H1 (cell line): Measurements from ENCODE around the gene LACTB. TPM values are rescaled to one million over a fixed set of nuclear protein-coding genes. Genes with fewer than 3 reads are reported as not detected.

Source experiments
- CTCF ChIA-PET: fragments of 300-600 bp; sonication (Branson Sonifier 250); formaldehyde crosslinking; loops from one replicate; lab custom pipeline; 2021; ENCODE audit not compliant: partially characterized antibody; lab: Charles Lee
- POLR2A ChIA-PET: fragments of 300-600 bp; sonication (Branson Sonifier 250); formaldehyde crosslinking; loops from one replicate; lab custom pipeline; 2021; ENCODE audit warnings: inconsistent platforms; ENCODE audit not compliant: partially characterized antibody; lab: Charles Lee
- DNase-seq, 2 experiments: peaks; one replicate each; pipeline versions ENCODE4 v3.0.0 to v3.0.0-alpha.2; 2010 to 2022; ENCODE audit warnings: low spot score in 2 of 2, low read depth in 1 of 2, mixed read lengths in 1 of 2
- FAIRE-seq: peaks from 2 replicates; lab custom pipeline; 2011; peaks lifted over from hg19 to GRCh38; lab: Jason Lieb, UNC
- H2AFZ ChIP-seq: 2 replicates; pipeline ENCODE4 v1.8.1; 2012; ENCODE audit warnings: low read length, inconsistent platforms
- H2AK5ac ChIP-seq: 2 replicates; pipeline ENCODE4 v1.6.1; 2013; ENCODE audit warnings: low read depth, low read length
- H2BK120ac ChIP-seq: replicated peaks from 2 replicates; pipeline ENCODE3; 2013; ENCODE audit warnings: low read depth, low read length, inconsistent platforms
- H2BK12ac ChIP-seq: 2 replicates; pipeline ENCODE4 v1.6.1; 2013; ENCODE audit warnings: low read depth, low read length
- H2BK15ac ChIP-seq: 2 replicates; pipeline ENCODE4 v1.6.1; 2013; ENCODE audit warnings: low read length
- H2BK20ac ChIP-seq: 2 replicates; pipeline ENCODE4 v1.6.1; 2013; ENCODE audit warnings: low read length
- H2BK5ac ChIP-seq: 2 replicates; pipeline ENCODE4 v1.6.1; 2013; ENCODE audit warnings: low read depth, low read length
- H3K14ac ChIP-seq: 2 replicates; pipeline ENCODE4 v1.6.1; 2013; ENCODE audit warnings: inconsistent platforms; ENCODE audit not compliant: insufficient read length
- H3K18ac ChIP-seq: 2 replicates; pipeline ENCODE4 v1.6.1; 2013; ENCODE audit warnings: low read length; ENCODE audit errors: extremely low read depth
- H3K23ac ChIP-seq: 2 replicates; pipeline ENCODE4 v1.6.1; 2013; ENCODE audit warnings: inconsistent platforms; ENCODE audit not compliant: insufficient read length
- H3K23me2 ChIP-seq: 2 replicates; pipeline ENCODE4 v1.6.1; 2013; ENCODE audit warnings: low read depth, low read length
- H3K27ac ChIP-seq: 2 replicates; pipeline ENCODE4 v1.6.1; 2011; ENCODE audit warnings: low read depth, low read length, inconsistent platforms
- H3K27me3 ChIP-seq, 4 experiments: replicated peaks in 1 of 4; 1 replicate in 1 of 4; 2 replicates in 3 of 4; pipeline versions ENCODE4 v1.6.1 to v1.8.1; 2011 to 2013; ENCODE audit warnings: low read length in 3 of 4, mild to moderate bottlenecking in 3 of 4, inconsistent platforms in 2 of 4, mixed read lengths in 2 of 4, moderate library complexity in 1 of 4; ENCODE audit not compliant: control insufficient read depth in 3 of 4, insufficient read depth in 3 of 4; ENCODE audit errors: extremely low read depth in 1 of 4
- H3K36me3 ChIP-seq, 4 experiments: 2 replicates each; pipeline versions ENCODE4 v1.6.1 to v1.8.1; 2011 to 2013; ENCODE audit warnings: mild to moderate bottlenecking in 4 of 4, low read length in 3 of 4, moderate library complexity in 2 of 4, control low read depth in 1 of 4, inconsistent platforms in 1 of 4; ENCODE audit not compliant: insufficient read depth in 4 of 4, control insufficient read depth in 2 of 4
- H3K4ac ChIP-seq: replicated peaks from 2 replicates; pipeline ENCODE3; 2013; ENCODE audit warnings: low read length, low read depth, mixed read lengths, inconsistent platforms; ENCODE audit not compliant: insufficient read length
- H3K4me1 ChIP-seq, 4 experiments: replicated peaks in 1 of 4; 1 replicate in 1 of 4; 2 replicates in 3 of 4; pipeline versions ENCODE4 v1.6.1 to v1.8.1; 2011 to 2013; ENCODE audit warnings: low read length in 3 of 4, inconsistent platforms in 2 of 4, mixed read lengths in 1 of 4; ENCODE audit not compliant: insufficient read depth in 4 of 4, control insufficient read depth in 3 of 4
- H3K4me2 ChIP-seq, 2 experiments: 2 replicates each; pipeline versions ENCODE4 v1.6.1 to v1.8.1; 2011 to 2013; ENCODE audit warnings: low read depth in 2 of 2, low read length in 2 of 2, control low read depth in 1 of 2, inconsistent platforms in 1 of 2, mild to moderate bottlenecking in 1 of 2; ENCODE audit not compliant: insufficient read depth in 1 of 2
- H3K4me3 ChIP-seq, 4 experiments: fragments of 200-600, 300-600 bp in 1 of 4; sonication (generic), shearing (Covaris generic), sonication (Bioruptor Twin) in 1 of 4; 2 replicates each; pipeline versions ENCODE4 v1.5.1 to v1.8.1; 2011 to 2016; ENCODE audit warnings: low read length in 4 of 4, low read depth in 3 of 4, control low read depth in 2 of 4, inconsistent platforms in 2 of 4, mild to moderate bottlenecking in 2 of 4, mixed read lengths in 1 of 4, moderate library complexity in 1 of 4; ENCODE audit not compliant: insufficient read depth in 2 of 4; ENCODE audit errors: extremely low read depth in 1 of 4
- H3K56ac ChIP-seq: replicated peaks from 2 replicates; pipeline ENCODE3; 2013; ENCODE audit warnings: low read depth, mild to moderate bottlenecking, mixed read lengths, low read length, inconsistent platforms; ENCODE audit not compliant: insufficient read length
- H3K79me1 ChIP-seq: 2 replicates; pipeline ENCODE4 v1.6.1; 2013; ENCODE audit warnings: low read depth, low read length, control low read depth
- H3K79me2 ChIP-seq, 2 experiments: 2 replicates each; pipeline versions ENCODE4 v1.6.1 to v1.8.1; 2012 to 2013; ENCODE audit warnings: low read length in 2 of 2, mild to moderate bottlenecking in 2 of 2, inconsistent platforms in 1 of 2; ENCODE audit not compliant: insufficient read depth in 2 of 2, control insufficient read depth in 1 of 2
- H3K9ac ChIP-seq, 4 experiments: replicated peaks in 1 of 4; 1 replicate in 1 of 4; 2 replicates in 3 of 4; pipeline versions ENCODE4 v1.6.1 to v1.8.1; 2011 to 2013; ENCODE audit warnings: low read depth in 3 of 4, low read length in 3 of 4, control low read depth in 2 of 4, mild to moderate bottlenecking in 2 of 4, moderate library complexity in 2 of 4, inconsistent platforms in 1 of 4; ENCODE audit errors: extremely low read depth in 1 of 4
- H3K9me3 ChIP-seq, 2 experiments: 2 replicates each; pipeline versions ENCODE4 v1.6.1 to v1.8.1; 2012 to 2013; ENCODE audit warnings: mild to moderate bottlenecking in 2 of 2, moderate library complexity in 2 of 2, control low read depth in 1 of 2, inconsistent platforms in 1 of 2, low read depth in 1 of 2, low read length in 1 of 2, mixed read lengths in 1 of 2; ENCODE audit not compliant: insufficient read depth in 2 of 2
- H4K20me1 ChIP-seq, 2 experiments: replicated peaks in 1 of 2; 2 replicates each; pipeline versions ENCODE3 to v1.8.1; 2011 to 2013; ENCODE audit warnings: inconsistent platforms in 2 of 2, low read length in 2 of 2, mild to moderate bottlenecking in 1 of 2; ENCODE audit not compliant: insufficient read depth in 2 of 2, control insufficient read depth in 1 of 2
- H4K5ac ChIP-seq: 2 replicates; pipeline ENCODE4 v1.6.1; 2013; ENCODE audit warnings: low read length, low read depth, mixed read lengths, inconsistent platforms; ENCODE audit not compliant: insufficient read length
- H4K8ac ChIP-seq: 2 replicates; pipeline ENCODE4 v1.8.0; 2013; ENCODE audit warnings: mild to moderate bottlenecking, moderate library complexity, low read length, inconsistent platforms; ENCODE audit not compliant: insufficient read depth; ENCODE audit errors: extremely low read depth
- H4K91ac ChIP-seq: replicated peaks from 2 replicates; pipeline ENCODE3; 2013; ENCODE audit warnings: low read length, mixed read lengths, inconsistent platforms; ENCODE audit not compliant: insufficient read length
- ASH2L ChIP-seq: fragments of 200-600, 300-600 bp; sonication (generic); IDR thresholded peaks from one replicate; pipeline ENCODE4 v1.7.1; 2017; ENCODE audit warnings: low read length
- CEBPB ChIP-seq: IDR thresholded peaks from 2 replicates; pipeline ENCODE4 v1.6.1; 2012; ENCODE audit warnings: low read depth, low read length
- CTBP2 ChIP-seq: IDR thresholded peaks from 2 replicates; pipeline ENCODE4 v1.7.0; 2011; ENCODE audit warnings: borderline replicate concordance, mild to moderate bottlenecking, moderate library complexity, mixed read lengths, low read length; ENCODE audit not compliant: insufficient read depth, insufficient read length
- FOSL1 ChIP-seq: IDR thresholded peaks from 2 replicates; pipeline ENCODE4 v1.6.1; 2011; ENCODE audit warnings: mild to moderate bottlenecking, low read depth, low read length, moderate library complexity; ENCODE audit not compliant: insufficient read depth
- GTF2F1 ChIP-seq: IDR thresholded peaks from 2 replicates; pipeline ENCODE4 v1.6.1; 2012; ENCODE audit warnings: low read depth, low read length, improper control_type of control experiment, borderline replicate concordance
- JUND ChIP-seq: IDR thresholded peaks from 2 replicates; pipeline ENCODE4 v1.6.1; 2011; ENCODE audit warnings: mild to moderate bottlenecking, improper control_type of control experiment, low read length
- KDM1A ChIP-seq: fragments of 200-600, 300-600 bp; sonication (generic); IDR thresholded peaks from 2 replicates; pipeline ENCODE4 v1.7.1; 2016; ENCODE audit warnings: mild to moderate bottlenecking, low read length, borderline replicate concordance
- MAFK ChIP-seq: IDR thresholded peaks from 2 replicates; pipeline ENCODE4 v1.6.1; 2012; ENCODE audit warnings: low read depth, mild to moderate bottlenecking, improper control_type of control experiment, low read length
- POLR2A ChIP-seq, 2 experiments: IDR thresholded peaks; 1 replicate in 1 of 2; 2 replicates in 1 of 2; pipeline ENCODE4 v1.6.1; 2011; ENCODE audit warnings: low read depth in 2 of 2, low read length in 2 of 2, mild to moderate bottlenecking in 2 of 2; ENCODE audit errors: control extremely low read depth in 1 of 2
- SIN3A ChIP-seq, 2 experiments: IDR thresholded peaks in 1 of 2; conservative IDR thresholded peaks in 1 of 2; 2 replicates each; pipeline ENCODE4 v1.6.1; 2011 to 2012; ENCODE audit warnings: low read length in 2 of 2, improper control_type of control experiment in 1 of 2, low read depth in 1 of 2, mild to moderate bottlenecking in 1 of 2
- SP2 ChIP-seq: IDR thresholded peaks from 2 replicates; pipeline ENCODE4 v1.6.1; 2012; ENCODE audit warnings: mild to moderate bottlenecking, low read length, inconsistent platforms
- TBP ChIP-seq: IDR thresholded peaks from 2 replicates; pipeline ENCODE4 v1.6.1; 2011; ENCODE audit warnings: low read depth, low read length, improper control_type of control experiment
- ZNF274 ChIP-seq: IDR thresholded peaks from 2 replicates; pipeline ENCODE4 v1.7.0; 2012; ENCODE audit warnings: low read length, borderline replicate concordance; ENCODE audit errors: extremely low read depth
- WGBS, 2 experiments: shearing (Covaris generic) in 1 of 2; methylation state at CpG; one replicate each; pipeline versions ENCODE4 v1.1.6 to v1.1.7; 2013 to 2015; ENCODE audit warnings: low lambda C conversion rate in 2 of 2, mixed read lengths in 2 of 2, inconsistent platforms in 1 of 2, low coverage in 1 of 2, missing lambda C conversion rate in 1 of 2; ENCODE audit not compliant: insufficient replicate concordance in 2 of 2, insufficient coverage in 1 of 2, insufficient read length in 1 of 2; ENCODE audit errors: extremely low coverage in 1 of 2, missing lambda C conversion rate in 1 of 2; 5-methylcytosine and 5-hydroxymethylcytosine counted together
- polyA plus RNA-seq, 7 experiments: library from polyadenylated mRNA; depleted of rRNA in 3 of 7; stranded (reverse) in 5 of 7; unstranded in 2 of 7; fragments of >200 nt in 5 of 7; fragments of 200-250 nt in 2 of 7; gene quantifications; 1 replicate in 5 of 7; 2 replicates in 1 of 7; 4 replicates in 1 of 7; pipeline versions ENCODE4 v1.2.1 to v1.2.3, GENCODE V29; 2011 to 2013; ENCODE audit warnings: missing spikeins in 2 of 7, mixed read lengths in 2 of 7
- total RNA-seq: library from RNA; stranded (reverse); fragmentation: NEBNext Ultra II Directional; extraction: Animal tissue kit (Norgen Biotek cat#: 25700); gene quantifications from 2 replicates; pipeline ENCODE4 v1.2.1, GENCODE V29; 2021
- TF ChIP-seq, protein P1 (sequence below): IDR thresholded peaks from 2 replicates; pipeline ENCODE4 v1.6.1; 2011; ENCODE audit warnings: low read depth, mild to moderate bottlenecking, low read length; ENCODE audit not compliant: insufficient read depth

The LACTB gene
- total and polyA plus RNA-seq, 2 of the 8 experiments (the other 6 are each of a cell fraction or from before 2014, with no cell fraction given): 5.8 to 14.9 TPM

DNA sequence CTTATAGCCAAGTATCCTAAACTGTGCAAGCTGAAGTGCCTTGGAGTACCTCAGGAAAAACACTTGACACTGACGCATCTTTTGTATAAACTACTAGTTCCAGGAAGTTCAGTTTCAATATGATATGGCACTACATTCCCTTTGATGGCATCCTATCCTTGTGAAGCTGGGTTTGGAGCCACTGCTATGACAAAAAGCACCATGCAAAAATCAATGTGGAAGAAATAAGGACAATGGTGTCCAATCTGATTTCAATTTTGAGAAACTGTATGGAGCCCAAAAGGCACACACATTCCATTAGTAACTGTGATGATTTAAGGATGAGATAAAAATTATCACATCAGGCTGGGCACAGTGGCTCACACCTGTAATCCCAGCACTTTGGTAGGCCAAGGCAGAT is 30.0 kb downstream of the LACTB start:
- H3K27me3 ChIP-seq: no peaks in the 10 kb centered on the region
- no peak overlapping the region for H2BK120ac ChIP-seq
- H2BK20ac ChIP-seq: no peak overlapping the region
- TF ChIP-seq TBP: no peak
- TF ChIP-seq, protein P1, sequence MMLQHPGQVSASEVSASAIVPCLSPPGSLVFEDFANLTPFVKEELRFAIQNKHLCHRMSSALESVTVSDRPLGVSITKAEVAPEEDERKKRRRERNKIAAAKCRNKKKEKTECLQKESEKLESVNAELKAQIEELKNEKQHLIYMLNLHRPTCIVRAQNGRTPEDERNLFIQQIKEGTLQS: no peak
- no peak for TF ChIP-seq GTF2F1
- TF ChIP-seq CEBPB: no peak
- TF ChIP-seq ZNF274: no peak
- no peak for TF ChIP-seq SIN3A (conservative IDR thresholded peaks at IDR 0.05 in 1 of 2, IDR thresholded peaks at IDR 0.05 in 1 of 2; ENCODE audit: low read depth in 1 of 2, low read length in 2 of 2)
- TF ChIP-seq MAFK: no peak
- TF ChIP-seq ASH2L: no peak
- TF ChIP-seq POLR2A (IDR thresholded peaks at IDR 0.05; ENCODE audit: control extremely low read depth in 1 of 2, low read depth in 2 of 2, low read length in 2 of 2): no peak
- no peak for TF ChIP-seq CTBP2
- no peak for TF ChIP-seq SP2
- TF ChIP-seq KDM1A: no peak
- no peak for TF ChIP-seq FOSL1
- no peak for TF ChIP-seq JUND
- H3K4me1 ChIP-seq: no peaks in the 10 kb centered on the region
- no peak for DNase-seq
- no peak overlapping the region for H3K4ac ChIP-seq
- ChIA-PET POLR2A (interaction anchor here (1.2 to 1.9 kb wide), 3 partner anchors 13 to 126 kb away, joined by 3 to 5 read pairs (median 4); no protein-coding TSS in a partner anchor), CTCF (interaction anchor here (1.1 kb wide), 1 partner anchor 110 kb away, joined by 3 read pairs; no protein-coding TSS in a partner anchor)
- H3K56ac ChIP-seq: no peak overlapping the region
- H4K8ac ChIP-seq: no peak overlapping the region
- no peak overlapping the region for H4K5ac ChIP-seq
- no peak overlapping the region for H3K4me2 ChIP-seq
- no peak overlapping the region for H3K27ac ChIP-seq
- H2BK12ac ChIP-seq: no peak overlapping the region
- H3K9ac ChIP-seq: no peak overlapping the region
- peaks cover 0 to 15% of the 10 kb centered on the region in 2 experiments; a peak in 2 of 4 replicates for H3K79me2 ChIP-seq
- H3K4me3 ChIP-seq: no peak overlapping the region
- H3K9me3 ChIP-seq: no peaks in the 10 kb centered on the region
- H3K14ac ChIP-seq: no peak overlapping the region
- no peak overlapping the region for H4K91ac ChIP-seq
- no peak overlapping the region for H2BK5ac ChIP-seq
- no peak overlapping the region for H2AK5ac ChIP-seq
- no peaks in the 10 kb centered on the region for H3K79me1 ChIP-seq
- H2AFZ ChIP-seq: no peak overlapping the region
- 94% methylated on average over 1 of the region's 1 CpG; no CpG with 5 or more reads in 1 of the 2 experiments for WGBS, 2 experiments
- peaks cover 0 to 50% (median 12%) of the 10 kb centered on the region in 4 experiments; a peak in 5 of 8 replicates for H3K36me3 ChIP-seq
- H3K23me2 ChIP-seq: peaks cover 2% of the 10 kb centered on the region; the same call in 1 of the 2 replicates
- H4K20me1 ChIP-seq: no peaks in the 10 kb centered on the region
- no peak for FAIRE-seq
- H2BK15ac ChIP-seq: no peak overlapping the region
- no peak overlapping the region for H3K18ac ChIP-seq
- H3K23ac ChIP-seq: no peak overlapping the region
